ENCODE results near the gene WDFY4. TPM values are rescaled to one million over a fixed set of nuclear protein-coding genes. Genes with fewer than 3 reads are reported as not detected.

WDFY4 gene
- polyA plus RNA-seq, 1 of the 3 experiments (the other 2 are of a cell fraction) = not detected

- no peak for TF ChIP-seq USF2 (IDR thresholded peaks at IDR 0.05; ENCODE audit: borderline replicate concordance, low read depth, low read length)
These were observed 339.8 kb downstream of the WDFY4 start (continued) for GRCh38 chr10:49024484-49024883.

GRCh38 chr10:49025347-49025983 lies 340.8 kb downstream of the WDFY4 start:
- ChIA-PET POLR2A (no interaction called here), CTCF (interaction anchor here (1.5 kb wide), 1 partner anchor 12 kb away, joined by 4 read pairs; no protein-coding TSS in a partner anchor)
- H3F3A ChIP-seq (replicated peaks; ENCODE audit: insufficient read depth) = no peaks in the 10 kb centered on the region
- H3K9ac ChIP-seq = no peak overlapping the region
- H4K20me1 ChIP-seq (ENCODE audit: insufficient read depth) = no peaks in the 10 kb centered on the region
- no peaks in the 10 kb centered on the region for H3K9me2 ChIP-seq
- H3K36me3 ChIP-seq (replicated peaks in 1 of 2; ENCODE audit: control insufficient read depth in 1 of 2, insufficient read depth in 2 of 2, low read length in 1 of 2) = no peaks in the 10 kb centered on the region
- no peak overlapping the region for H2AFZ ChIP-seq (ENCODE audit: low read depth)
- DNase-seq = no peak
- no peak overlapping the region for H3K4me3 ChIP-seq (ENCODE audit: low read depth in 2 of 2, low read length in 1 of 2)
- 39% methylated on average over 7 of the region's 7 CpGs for WGBS (ENCODE audit: low lambda C conversion rate)
- no peak for TF ChIP-seq MEF2A (IDR thresholded peaks at IDR 0.05; ENCODE audit: borderline replicate concordance, low read depth)
- no peak for TF ChIP-seq MAX (IDR thresholded peaks at IDR 0.05; ENCODE audit: low read depth)
- TF ChIP-seq ZBTB33 (IDR thresholded peaks at IDR 0.05; ENCODE audit: borderline replicate concordance, low read depth) = no peak
- TF ChIP-seq RXRA (IDR thresholded peaks at IDR 0.05; ENCODE audit: borderline replicate concordance, low read depth) = no peak
- no peak for TF ChIP-seq NRF1 (IDR thresholded peaks at IDR 0.05; ENCODE audit: low read depth, low read length)
- TF ChIP-seq SMC3 (IDR thresholded peaks at IDR 0.05; ENCODE audit: low read depth, low read length) = no peak
- TF ChIP-seq POLR2AphosphoS5 (IDR thresholded peaks at IDR 0.05; ENCODE audit: low read depth, low read length) = no peak
- H3K27me3 ChIP-seq (ENCODE audit: insufficient read depth) = no peaks in the 10 kb centered on the region
- H3K4me1 ChIP-seq (ENCODE audit: control insufficient read depth in 1 of 2, insufficient read depth in 2 of 2, low read depth in 1 of 2, low read length in 1 of 2) = peaks cover 0 to 6% of the 10 kb centered on the region in 2 experiments; a peak in 1 of 4 replicates
- H3K4me2 ChIP-seq = no peak overlapping the region
- no peaks in the 10 kb centered on the region for H3K9me3 ChIP-seq
- no peak overlapping the region for H3K27ac ChIP-seq (ENCODE audit: low read depth in 2 of 2, low read length in 1 of 2)
- no peaks in the 10 kb centered on the region for H3K79me2 ChIP-seq (ENCODE audit: insufficient read depth)

- H3F3A ChIP-seq (replicated peaks; ENCODE audit: insufficient read depth) = no peaks in the 10 kb centered on the region
- H3K27ac ChIP-seq (ENCODE audit: low read depth in 2 of 2, low read length in 1 of 2) = no peak overlapping the region
- H2AFZ ChIP-seq (ENCODE audit: low read depth) = no peak overlapping the region
- H3K4me1 ChIP-seq (ENCODE audit: control insufficient read depth in 1 of 2, insufficient read depth in 2 of 2, low read depth in 1 of 2, low read length in 1 of 2) = peaks cover 0 to 6% of the 10 kb centered on the region in 2 experiments; a peak in 1 of 4 replicates
- ChIA-PET POLR2A (no interaction called here), CTCF (interaction anchor here (0.8 kb wide), 1 partner anchor 12 kb away, joined by 4 read pairs; no protein-coding TSS in a partner anchor)
- no peaks in the 10 kb centered on the region for H3K9me2 ChIP-seq
- H3K9me3 ChIP-seq = no peaks in the 10 kb centered on the region
- DNase-seq = no peak
- H4K20me1 ChIP-seq (ENCODE audit: insufficient read depth) = no peaks in the 10 kb centered on the region
- WGBS (ENCODE audit: low lambda C conversion rate) = 18% methylated on average over 2 of the region's 2 CpGs
- no peaks in the 10 kb centered on the region for H3K27me3 ChIP-seq (ENCODE audit: insufficient read depth)
- no peak overlapping the region for H3K4me3 ChIP-seq (ENCODE audit: low read depth in 2 of 2, low read length in 1 of 2)
- H3K4me2 ChIP-seq = no peak overlapping the region
- no peak overlapping the region for H3K9ac ChIP-seq
- no peaks in the 10 kb centered on the region for H3K36me3 ChIP-seq (replicated peaks in 1 of 2; ENCODE audit: control insufficient read depth in 1 of 2, insufficient read depth in 2 of 2, low read length in 1 of 2)
- no peaks in the 10 kb centered on the region for H3K79me2 ChIP-seq (ENCODE audit: insufficient read depth)
- TF ChIP-seq IRF3 (IDR thresholded peaks at IDR 0.05; ENCODE audit: low read depth, low read length) = no peak
- no peak for TF ChIP-seq USF2 (IDR thresholded peaks at IDR 0.05; ENCODE audit: borderline replicate concordance, low read depth, low read length)
- TF ChIP-seq MXI1 (IDR thresholded peaks at IDR 0.05; ENCODE audit: low read depth, low read length) = no peak
- TF ChIP-seq GATA2 (CRISPR knock-in tag; IDR thresholded peaks at IDR 0.05) = no peak
- no peak for TF ChIP-seq MAX (IDR thresholded peaks at IDR 0.05; ENCODE audit: low read depth)
- TF ChIP-seq PBX3 (IDR thresholded peaks at IDR 0.05) = no peak
- TF ChIP-seq USF1 (IDR thresholded peaks at IDR 0.05; ENCODE audit: borderline replicate concordance, low read depth) = no peak
- TF ChIP-seq EP300 (IDR thresholded peaks at IDR 0.05; ENCODE audit: borderline replicate concordance in 1 of 2, low read depth in 1 of 2, low read length in 1 of 2) = no peak
These were observed 344.0 kb downstream of the WDFY4 start for GRCh38 chr10:49028639-49029038.
